ENCODE data around the gene GASK1A.

- no peak for TF ChIP-seq CTCF (conservative IDR thresholded peaks at IDR 0.05)
- no peak for TF ChIP-seq EZH2 (IDR thresholded peaks at IDR 0.05; ENCODE audit: low read depth)
Measured at GRCh38 chr3:42982645-42983412, 3.7 kb downstream of the GASK1A start.

All from PC-9 (cell line).